Dermis microvascular lymphatic vessel endothelial cell (primary cell): ENCODE results near the gene HMGA1. TPM values are rescaled to one million over a fixed set of nuclear protein-coding genes. Genes with fewer than 3 reads are reported as not detected.

Experiments
- DNase-seq, 2 donors: peaks; one replicate each; pipeline versions ENCODE4 v3.0.0 to v3.0.0-alpha.2; 2010; ENCODE audit warnings: low read depth in 2 of 2
- total RNA-seq: library from RNA; depleted of rRNA; stranded (reverse); fragments of >200 nt; gene quantifications from 2 replicates; pipeline ENCODE4 v1.2.1, GENCODE V29; 2014

The HMGA1 gene
- total RNA-seq, 1 donor from 2014 or later = 82.8 TPM

- no peak for DNase-seq
These were observed 51.9 kb downstream of the HMGA1 start for GRCh38 chr6:34288581-34288980.

GRCh38 chr6:34289137-34289536 is 52.5 kb downstream of the HMGA1 start:
- DNase-seq = no peak

- DNase-seq = no peak
These were observed 56.3 kb downstream of the HMGA1 start for GRCh38 chr6:34292954-34293353.

GRCh38 chr6:34295721-34296120 is 59.0 kb downstream of the HMGA1 start:
- DNase-seq = peak in 1 of 2 donors; percentile 42

Other genes starting within 250 kb of the HMGA1 start
- under 0.01 TPM in 1 of 2 replicates, not detected in the other for gene GRM4, start 90.8 kb upstream of the HMGA1 start, total RNA-seq
- gene SMIM29, start 12.1 kb downstream of the HMGA1 start, total RNA-seq = 18.0 and 19.8 TPM in 2 replicates
- 24.3 and 25.0 TPM in 2 replicates for gene NUDT3, start 155.8 kb downstream of the HMGA1 start, total RNA-seq
- 1,291 and 1,536 TPM in 2 replicates for gene RPS10, start 189.2 kb downstream of the HMGA1 start, total RNA-seq
- not detected in 2 replicates for gene PACSIN1, start 229.2 kb downstream of the HMGA1 start, total RNA-seq